HL-60 (cell line): ENCODE data around the gene RAB1A.
"Not testable (repeated sequence)": the region's sequence is repeated elsewhere in the genome, so short reads cannot be mapped to it uniquely, and the experiment has no call there.

Experiments
- DNase-seq, 2 experiments: peaks; one replicate each; pipeline ENCODE4 v3.0.0-alpha.2; 2010 to 2020; ENCODE audit warnings: low read depth in 1 of 2, low spot score in 1 of 2
- H3K27ac ChIP-seq: fragments of 250-450 bp; sonication (Bioruptor Pico); replicated peaks from 2 replicates; pipeline ENCODE4 v1.5.1; 2020; ENCODE audit warnings: mild to moderate bottlenecking, moderate library complexity
- H3K27me3 ChIP-seq: fragments of 250-450 bp; sonication (Bioruptor Pico); 2 replicates; pipeline ENCODE4 v1.5.1; 2021; ENCODE audit warnings: mild to moderate bottlenecking, moderate library complexity; ENCODE audit not compliant: insufficient read depth, poor library complexity, severe bottlenecking
- H3K4me3 ChIP-seq: replicated peaks from 2 replicates; pipeline ENCODE4 v1.5.1; 2011; ENCODE audit warnings: mild to moderate bottlenecking, control low read depth, low read length; ENCODE audit not compliant: insufficient read depth
- CTCF ChIP-seq: IDR thresholded peaks from one replicate; pipeline ENCODE4 v1.5.1; 2011; ENCODE audit warnings: low read length, control low read depth, inconsistent platforms; ENCODE audit not compliant: insufficient read depth
- GABPA ChIP-seq: IDR thresholded peaks from 2 replicates; pipeline ENCODE4 v1.6.1; 2012; ENCODE audit warnings: low read depth
- POLR2AphosphoS5 ChIP-seq: IDR thresholded peaks from 2 replicates; pipeline ENCODE4 v1.6.1; 2012; ENCODE audit warnings: low read depth
- REST ChIP-seq: IDR thresholded peaks from 2 replicates; pipeline ENCODE4 v1.6.1; 2012; ENCODE audit warnings: low read depth; ENCODE audit not compliant: insufficient replicate concordance
- SPI1 ChIP-seq: IDR thresholded peaks from 2 replicates; pipeline ENCODE4 v1.6.1; 2012; ENCODE audit warnings: low read depth, mild to moderate bottlenecking, borderline replicate concordance

The RAB1A gene

GRCh38 chr2:65158557-65158956 is 28.7 kb upstream of the RAB1A start:
- no peak overlapping the region for H3K4me3 ChIP-seq
- no peak for DNase-seq
- no peaks in the 10 kb centered on the region for H3K27me3 ChIP-seq
- TF ChIP-seq REST (no peak), GABPA (no peak), POLR2AphosphoS5 (no peak), SPI1 (no peak), CTCF (no peak)
- no peak overlapping the region for H3K27ac ChIP-seq

GRCh38 chr2:65157856-65158255 is 27.9 kb upstream of the RAB1A start:
- not testable (repeated sequence) for H3K4me3 ChIP-seq

GRCh38 chr2:65156041-65156440 is 26.1 kb upstream of the RAB1A start:
- Histone ChIP-seq H3K27ac (no peak overlapping the region), H3K27me3 (no peaks in the 10 kb centered on the region), H3K4me3 (no peak overlapping the region)
- TF ChIP-seq POLR2AphosphoS5 (no peak), REST (no peak), CTCF (no peak), SPI1 (no peak), GABPA (no peak)
- no peak for DNase-seq

More at GRCh38 chr2:65157856-65158255, 27.9 kb upstream of the RAB1A start:
- DNase-seq, H3K27me3 ChIP-seq, H3K27ac ChIP-seq: not testable (repeated sequence)

- H3K27ac ChIP-seq, result no peak overlapping the region
- H3K27me3 ChIP-seq, result no peaks in the 10 kb centered on the region
- TF ChIP-seq REST (no peak), GABPA (no peak), SPI1 (no peak), CTCF (no peak), POLR2AphosphoS5 (no peak)
- no peak for DNase-seq
- H3K4me3 ChIP-seq, result no peak overlapping the region
Observed at GRCh38 chr2:65153515-65153914, 23.6 kb upstream of the RAB1A start.
